GM21390 (cell line): ENCODE data around the gene KCMF1.
"Not testable (repeated sequence)": the region's sequence is repeated elsewhere in the genome, so short reads cannot be mapped to it uniquely, and the experiment has no call there.

ENCODE experiments used
- ATAC-seq: cut with Tn5 transposase; IDR thresholded peaks from one replicate; pipeline ENCODE4 v1.9.1; 2021; ENCODE audit not compliant: unreplicated experiment

KCMF1 gene

GRCh38 chr2:84970868-84971509 lies at the start of gene KCMF1:
Gene KCMF1 (plus strand): TSS chr2:84971161. CDS start chr2:84971452, 291 bp downstream.
- ATAC-seq, result peak; percentile 43

GRCh38 chr2:84923009-84923408 lies 48.0 kb upstream of the KCMF1 start:
- no peak for ATAC-seq

DNA sequence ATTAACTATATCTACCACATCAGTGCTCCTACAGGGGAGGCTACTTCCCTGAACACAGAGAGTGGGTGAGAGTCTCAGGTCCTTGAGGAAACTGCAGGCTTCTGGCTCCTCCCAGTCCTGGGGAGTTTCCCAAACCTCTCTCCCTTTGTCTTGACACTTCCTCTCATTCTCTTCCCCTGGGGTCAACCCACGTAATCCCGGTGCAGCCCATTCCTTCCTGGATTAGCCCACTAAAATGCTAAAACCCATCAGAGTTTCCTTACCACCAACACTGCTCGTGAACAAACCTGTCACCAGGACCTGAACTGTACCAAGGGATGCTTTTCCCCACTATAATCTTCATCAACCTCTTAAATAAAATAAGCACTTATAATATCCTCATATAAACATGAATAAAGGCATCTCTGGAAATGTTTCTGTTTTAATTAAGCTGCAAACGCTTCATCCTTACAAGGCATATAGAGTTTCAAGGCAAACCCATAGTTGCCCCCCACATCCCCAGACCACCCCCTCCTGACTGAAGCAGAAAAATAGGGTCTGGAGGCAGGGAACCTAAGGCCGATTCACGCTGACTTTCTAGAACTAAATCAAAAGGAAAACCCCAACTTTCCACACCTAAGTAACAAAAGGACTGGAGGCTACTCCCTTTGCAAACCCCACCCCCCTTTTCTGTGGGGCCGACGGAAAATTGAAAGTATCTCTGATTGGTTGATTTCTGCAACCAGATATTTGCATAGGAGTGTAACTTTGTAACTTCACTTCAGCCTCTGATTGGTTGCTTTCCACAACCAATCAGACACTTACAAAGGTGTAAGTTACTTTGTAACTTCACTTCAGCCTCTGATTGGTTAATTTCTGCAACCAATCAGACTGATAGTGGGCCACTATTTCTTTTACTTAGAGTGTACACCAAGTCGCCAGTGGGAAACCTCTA lies 46.5 kb upstream of the KCMF1 start:
- ATAC-seq, result peak; percentile 30

DNA sequence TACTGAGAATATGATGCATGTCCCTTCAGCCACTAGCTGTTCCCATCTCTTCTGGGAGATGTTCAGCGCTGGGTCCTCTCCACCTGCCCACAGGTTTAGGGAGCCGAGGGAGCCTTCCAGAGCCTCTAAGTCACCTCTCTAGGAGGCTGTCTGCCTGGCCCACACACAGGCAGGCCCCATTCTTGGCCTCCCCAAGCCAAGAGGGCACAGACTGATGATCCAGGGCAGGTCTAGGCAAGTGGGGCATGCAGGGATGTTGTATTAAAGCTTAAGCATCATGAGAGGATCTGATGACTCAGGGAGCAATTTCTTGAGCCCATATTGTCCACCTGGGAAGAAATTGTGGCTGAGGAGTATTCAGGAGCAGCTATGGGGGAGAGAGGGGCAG lies 45.6 kb upstream of the KCMF1 start:
- ATAC-seq, result peak; percentile 2

DNA sequence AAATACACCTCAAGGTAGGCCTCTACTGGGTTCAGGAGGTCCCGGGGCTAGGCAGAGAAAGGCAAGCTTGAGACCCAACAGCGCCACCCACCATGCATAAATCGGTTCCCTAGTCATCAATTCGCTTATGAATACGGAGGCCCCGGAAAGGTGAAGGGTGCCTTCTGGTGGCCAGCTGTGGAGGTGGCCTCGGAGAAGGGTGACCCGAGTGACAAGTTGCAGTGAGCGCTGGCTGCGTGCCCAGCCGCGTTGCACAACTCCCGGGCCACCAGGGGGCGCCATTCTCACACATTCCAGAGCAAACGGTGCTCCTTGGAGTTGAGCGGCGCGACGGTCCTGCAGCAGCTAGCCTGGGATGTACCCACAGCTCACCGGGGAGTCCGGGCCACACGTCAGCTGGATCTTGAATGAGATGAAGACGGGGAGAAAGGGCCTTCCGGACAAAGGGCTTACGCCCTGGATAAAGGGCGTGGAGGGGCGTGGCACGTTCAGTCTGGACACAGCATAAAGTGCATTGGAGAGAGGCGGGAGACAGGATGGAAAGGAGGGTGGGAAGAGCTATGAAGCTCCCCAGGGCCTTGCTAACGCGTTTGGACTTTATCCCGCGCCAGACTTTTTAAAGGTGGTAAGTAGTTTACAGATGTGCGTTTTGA lies 45.1 kb upstream of the KCMF1 start:
- ATAC-seq, result peak; percentile 73

- ATAC-seq, result no peak
Observed at GRCh38 chr2:84927275-84927627, 43.7 kb upstream of the KCMF1 start.

DNA sequence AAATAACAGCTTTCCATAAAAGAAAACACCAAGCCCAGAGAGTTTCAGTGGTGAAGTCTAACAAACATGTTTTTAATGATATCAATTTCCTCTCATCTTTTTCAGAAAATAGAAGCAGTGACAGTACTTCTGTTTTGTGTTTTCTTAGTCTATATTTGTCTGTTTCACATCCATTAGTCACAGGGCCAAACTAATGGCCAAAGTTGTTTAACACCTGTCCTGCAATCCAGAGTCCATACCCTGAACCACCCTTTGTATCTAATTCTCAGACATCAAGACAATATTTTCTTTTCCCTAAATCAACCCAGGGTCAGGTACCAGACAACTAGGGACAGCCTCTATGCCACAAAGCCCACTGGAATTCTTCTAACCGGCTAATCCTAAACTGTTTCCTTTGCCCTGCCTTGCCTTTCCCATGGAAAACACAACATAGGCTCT lies 39.6 kb upstream of the KCMF1 start:
- ATAC-seq, result peak; percentile 55

DNA sequence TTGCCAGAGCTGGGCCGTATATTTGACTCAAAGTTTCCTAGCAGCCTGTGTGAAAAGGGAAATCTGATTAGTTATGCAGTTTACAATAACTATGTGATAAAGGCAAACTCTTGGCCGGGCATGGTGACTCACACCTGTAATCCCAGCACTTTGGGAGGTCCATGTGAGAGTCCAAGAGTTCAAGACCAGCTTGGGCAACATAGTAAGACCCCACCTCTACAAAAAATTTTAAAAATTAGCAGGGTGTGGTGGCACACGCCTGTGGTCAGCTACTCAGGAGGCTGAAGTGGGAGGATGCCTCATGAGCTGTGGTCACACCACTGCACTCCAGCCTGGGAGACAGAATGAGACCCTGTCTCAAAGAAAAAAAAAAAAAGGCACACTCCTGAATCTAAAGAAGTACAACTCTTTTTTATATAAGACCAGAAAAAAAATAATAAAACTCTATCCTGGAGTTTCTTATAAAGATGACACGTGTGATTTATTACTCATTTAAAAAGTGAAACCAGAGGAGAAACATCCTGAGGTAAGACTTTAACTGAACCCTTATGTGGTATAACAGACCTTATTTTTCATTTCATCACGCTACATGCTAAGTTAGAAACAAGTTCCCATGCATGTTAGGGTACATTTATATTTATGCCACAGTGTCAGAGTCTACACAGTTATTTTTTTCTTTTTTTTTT lies 32.6 kb upstream of the KCMF1 start:
- ATAC-seq, result peak; percentile 31

DNA sequence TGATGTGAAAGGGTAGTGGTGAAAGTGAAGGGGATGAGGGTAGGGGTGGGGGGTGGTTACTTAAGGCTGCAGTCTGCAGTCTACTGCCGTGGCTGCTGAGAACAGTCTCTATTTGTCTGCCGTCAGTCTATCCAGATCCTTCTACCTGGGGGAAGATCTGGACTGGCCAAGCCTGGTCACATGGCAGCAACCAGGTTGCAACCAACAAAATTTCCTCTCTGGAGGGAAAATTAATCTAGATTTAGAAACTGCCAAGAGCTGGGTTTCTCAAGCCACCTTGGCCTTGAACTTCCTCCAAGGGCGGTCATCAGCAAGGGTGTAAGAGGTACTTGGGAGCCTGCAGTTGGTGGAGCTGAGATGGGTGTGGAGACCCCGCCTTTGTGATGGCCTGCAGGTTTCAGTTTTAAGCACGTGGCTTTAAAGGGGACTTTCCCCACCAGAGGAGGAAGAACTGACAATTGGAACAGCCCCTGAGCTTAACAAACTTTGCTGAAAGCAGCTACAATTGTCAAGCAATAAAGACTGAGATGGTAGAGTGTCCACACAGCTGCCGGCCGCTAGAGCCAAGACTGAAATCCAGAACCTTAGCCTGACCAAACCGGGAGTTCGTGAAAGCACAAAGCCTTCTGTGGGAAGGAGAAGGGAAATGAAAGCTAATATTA lies 31.4 kb upstream of the KCMF1 start:
- peak; percentile 67 for ATAC-seq

DNA sequence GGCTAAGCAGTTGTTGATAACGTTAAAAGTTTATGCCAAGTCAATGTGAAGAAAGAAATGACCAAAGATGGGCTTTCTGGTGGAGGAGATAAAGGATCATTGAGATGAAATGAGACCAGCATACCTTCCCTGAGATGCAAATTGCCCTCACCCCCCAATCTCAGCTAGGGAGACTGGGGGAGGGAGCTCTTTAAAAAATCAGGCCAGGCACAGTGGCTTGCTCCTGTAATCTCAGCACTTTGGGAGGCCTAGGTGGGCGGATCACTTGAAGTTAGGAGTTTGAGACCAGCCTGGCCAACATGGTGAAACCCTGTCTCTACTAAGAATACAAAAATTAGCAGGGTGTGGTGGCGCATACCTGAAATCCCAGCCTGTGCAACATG lies 30.9 kb upstream of the KCMF1 start:
- ATAC-seq, result peak; percentile 4

- ATAC-seq, result no peak
Observed at GRCh38 chr2:84940831-84941412, 30.0 kb upstream of the KCMF1 start.

GRCh38 chr2:84942166-84942565 lies 28.8 kb upstream of the KCMF1 start:
- ATAC-seq, result no peak

DNA sequence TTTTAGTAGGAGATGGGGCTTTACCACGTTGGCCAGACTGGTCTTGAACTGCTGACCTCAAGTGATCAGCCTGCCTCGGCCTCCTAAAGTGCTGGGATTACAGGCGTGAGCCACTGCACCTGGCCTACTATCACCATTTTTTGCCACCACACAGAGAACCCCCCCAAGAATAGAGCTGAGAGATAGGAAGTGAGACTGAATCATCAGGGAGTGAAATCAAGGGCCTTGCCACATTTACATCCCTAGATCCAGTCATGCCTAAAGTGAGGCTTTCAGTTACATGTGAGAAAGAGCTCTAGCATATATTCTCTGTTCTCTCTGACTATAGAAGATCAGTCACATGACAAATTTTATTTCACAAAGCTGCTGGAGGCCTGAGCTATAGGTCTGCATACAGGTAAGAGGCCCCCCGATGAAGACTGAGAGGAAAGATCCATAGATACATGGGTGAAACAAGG lies 28.0 kb upstream of the KCMF1 start:
- ATAC-seq, result peak; percentile 39

- ATAC-seq, result no peak
Observed at GRCh38 chr2:84944295-84944909, 26.6 kb upstream of the KCMF1 start.

DNA sequence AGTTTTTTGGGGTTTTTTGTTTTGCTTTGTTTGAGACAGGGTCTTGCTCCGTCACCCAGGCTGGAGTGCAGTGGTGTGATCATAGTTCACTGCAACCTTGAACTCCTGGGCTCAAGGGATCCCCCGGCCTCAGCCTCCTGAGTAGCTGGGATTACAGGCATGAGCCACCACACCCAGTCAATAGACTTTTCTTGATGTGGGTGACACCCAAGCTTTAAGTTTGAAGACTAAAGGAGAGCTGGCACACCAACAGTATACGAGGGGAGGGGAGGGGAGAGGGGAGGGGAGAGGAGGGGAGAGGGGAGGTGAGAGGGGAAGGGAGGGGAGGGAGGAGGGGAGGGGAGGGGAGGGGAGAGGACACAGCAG lies 25.1 kb upstream of the KCMF1 start:
- ATAC-seq, result not testable (repeated sequence)

DNA sequence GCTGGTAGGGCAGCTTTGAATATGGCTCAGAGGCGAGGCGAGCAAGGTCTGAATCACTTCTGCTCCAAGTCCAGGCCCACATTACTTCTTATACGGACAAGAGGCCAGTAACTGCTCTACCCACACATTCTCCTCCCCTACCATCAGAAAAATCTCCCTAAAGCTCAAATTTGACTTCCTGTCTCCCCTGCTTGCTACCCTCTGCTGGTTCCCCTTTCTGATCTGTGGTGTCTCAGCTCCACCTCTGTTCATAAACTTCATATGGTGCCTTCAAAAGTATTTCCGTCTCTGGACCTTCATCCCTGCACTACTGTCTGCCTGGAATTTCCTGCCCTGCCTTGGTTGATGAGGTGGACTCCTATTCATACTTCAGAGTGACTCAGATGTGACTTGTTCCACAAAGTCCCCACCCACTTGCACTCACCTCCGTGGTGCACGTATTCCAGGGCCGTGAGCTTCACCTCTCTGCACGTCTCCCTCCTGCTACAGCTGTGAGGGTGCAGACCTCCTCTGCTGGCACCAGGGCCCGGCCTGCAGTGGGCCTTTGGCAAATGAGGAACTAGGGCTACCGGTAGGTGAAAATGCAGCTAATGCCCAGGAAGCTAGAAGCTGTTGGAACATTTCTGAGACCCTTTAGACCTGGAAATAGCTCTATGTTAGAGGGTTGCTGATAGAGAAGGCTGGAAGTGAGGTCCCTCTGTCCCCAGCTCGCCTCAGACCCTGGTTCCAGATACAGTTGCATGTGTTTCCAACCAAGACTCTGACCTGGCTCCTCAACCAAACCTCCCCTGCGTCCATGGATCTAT lies 24.6 kb upstream of the KCMF1 start:
- peak; percentile 60 for ATAC-seq

DNA sequence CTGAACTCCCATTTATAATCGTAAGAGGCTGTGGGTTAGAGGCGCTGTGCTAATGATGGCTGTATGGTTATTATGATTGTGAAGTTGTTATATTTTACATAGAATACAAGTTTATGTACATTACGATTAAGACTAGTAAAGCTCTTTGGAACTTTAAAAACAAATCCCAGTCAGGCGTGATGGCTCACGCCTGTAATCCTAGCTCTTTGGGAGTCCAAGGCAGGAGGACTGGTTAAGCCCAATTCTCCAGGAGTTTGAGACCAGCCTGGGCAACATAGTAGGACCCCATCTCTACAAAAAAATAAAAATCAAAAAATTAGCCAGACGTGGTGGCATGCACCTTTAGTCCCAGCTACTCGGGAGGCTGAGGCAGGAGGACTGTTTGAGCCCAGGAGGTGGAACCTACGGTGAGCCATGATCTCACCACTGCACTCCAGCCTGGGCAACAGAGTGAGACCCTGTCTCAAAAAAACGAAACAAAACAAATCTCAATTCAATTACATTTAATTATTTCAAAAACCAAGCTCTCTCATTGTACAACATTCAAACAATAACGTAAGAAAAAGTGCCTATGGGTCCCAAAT lies 23.9 kb upstream of the KCMF1 start:
- no peak for ATAC-seq

GRCh38 chr2:84953535-84953934 lies 17.4 kb upstream of the KCMF1 start:
- ATAC-seq, result no peak

DNA sequence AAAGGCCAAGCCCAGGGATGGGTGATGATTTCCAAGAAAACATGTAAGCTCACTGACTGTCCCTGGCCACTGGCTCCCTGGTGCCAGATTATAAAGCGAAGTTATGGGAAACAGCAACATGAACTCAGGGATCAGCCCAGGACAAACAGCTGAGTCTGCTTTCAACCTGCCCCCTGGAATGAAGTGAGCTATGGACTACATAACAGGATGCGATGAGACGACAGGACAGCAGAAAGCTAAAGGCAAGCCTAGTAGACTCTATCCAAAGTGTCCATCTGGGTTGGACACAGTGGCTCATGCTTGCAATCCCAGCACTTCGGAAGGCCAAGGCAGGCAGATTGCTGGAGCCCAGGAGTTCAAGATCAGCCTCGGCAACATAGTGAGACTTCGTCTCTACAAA lies 16.6 kb upstream of the KCMF1 start:
- ATAC-seq, result no peak
